ENCODE results near the gene BAIAP2L2. TPM values are rescaled to one million over a fixed set of nuclear protein-coding genes. Genes with fewer than 3 reads are reported as not detected.

The BAIAP2L2 gene
- total and polyA plus RNA-seq, 2 donors (not counting 3 experiments of a cell fraction or from before 2014, with no cell fraction given) = 0.20 to 0.35 TPM

DNA sequence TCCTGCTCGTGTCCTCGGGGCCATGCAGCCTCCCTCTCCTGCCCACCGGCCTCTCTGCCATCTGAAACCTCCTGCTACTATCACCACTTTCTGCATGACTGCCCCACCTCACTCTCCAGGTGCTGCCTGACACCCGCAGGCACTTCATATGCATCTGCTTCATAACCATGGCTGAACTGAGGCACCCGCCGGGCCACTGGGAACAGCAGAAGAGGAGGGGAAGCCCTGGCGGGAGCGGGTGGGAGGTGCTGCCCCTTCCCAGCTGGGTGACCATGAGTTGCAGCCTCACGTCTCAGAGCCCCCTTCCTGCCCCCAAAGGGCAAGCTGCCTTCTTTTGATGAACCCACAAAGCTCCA lies 75.0 kb downstream of the BAIAP2L2 start:
- Histone ChIP-seq H3K4me1 (ENCODE audit: control insufficient read depth, extremely low read depth, insufficient read depth, low read length) (peaks cover 12% of the 10 kb centered on the region), H3K9me1 (replicated peaks; ENCODE audit: control insufficient read depth, extremely low read depth, insufficient read depth, low read length) (no peaks in the 10 kb centered on the region), H4K20me1 (replicated peaks; ENCODE audit: control insufficient read depth, extremely low read depth, insufficient read depth, low read length) (no peaks in the 10 kb centered on the region), H3K4me3 (replicated peaks in 1 of 3; ENCODE audit: insufficient read depth in 1 of 3, low read depth in 1 of 3, low read length in 3 of 3) (no peak overlapping the region), H3K9ac (replicated peaks; ENCODE audit: extremely low read depth, insufficient read depth, low read length) (no peak overlapping the region), H3K27ac (ENCODE audit: insufficient read depth, low read depth, low read length) (no peak overlapping the region), H2AFZ (ENCODE audit: low read depth, low read length) (no peak overlapping the region), H3K27me3 (ENCODE audit: control insufficient read depth in 2 of 2, insufficient read depth in 2 of 2, low read length in 2 of 2) (no peaks in the 10 kb centered on the region), H3K9me3 (replicated peaks; ENCODE audit: control insufficient read depth, insufficient read depth, low read length) (no peaks in the 10 kb centered on the region), H3K36me3 (ENCODE audit: control insufficient read depth in 2 of 2, extremely low read depth in 1 of 2, insufficient read depth in 2 of 2, low read length in 2 of 2) (no peaks in the 10 kb centered on the region), H3K79me2 (ENCODE audit: control insufficient read depth, insufficient read depth, low read length) (no peaks in the 10 kb centered on the region), H3K4me2 (ENCODE audit: insufficient read depth, low read length) (no peak overlapping the region)
- POLR2A ChIA-PET = no interaction called here
- no peak for TF ChIP-seq POLR2AphosphoS5 (IDR thresholded peaks at IDR 0.05; ENCODE audit: insufficient read depth, low read depth, low read length)
- TF ChIP-seq EZH2 (IDR thresholded peaks at IDR 0.05; ENCODE audit: borderline replicate concordance, low read depth, low read length, severe bottlenecking) = no peak
- TF ChIP-seq, protein P1, sequence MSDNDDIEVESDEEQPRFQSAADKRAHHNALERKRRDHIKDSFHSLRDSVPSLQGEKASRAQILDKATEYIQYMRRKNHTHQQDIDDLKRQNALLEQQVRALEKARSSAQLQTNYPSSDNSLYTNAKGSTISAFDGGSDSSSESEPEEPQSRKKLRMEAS (IDR thresholded peaks at IDR 0.05; ENCODE audit: insufficient read depth, insufficient read length) = no peak
- TF ChIP-seq, protein P2, sequence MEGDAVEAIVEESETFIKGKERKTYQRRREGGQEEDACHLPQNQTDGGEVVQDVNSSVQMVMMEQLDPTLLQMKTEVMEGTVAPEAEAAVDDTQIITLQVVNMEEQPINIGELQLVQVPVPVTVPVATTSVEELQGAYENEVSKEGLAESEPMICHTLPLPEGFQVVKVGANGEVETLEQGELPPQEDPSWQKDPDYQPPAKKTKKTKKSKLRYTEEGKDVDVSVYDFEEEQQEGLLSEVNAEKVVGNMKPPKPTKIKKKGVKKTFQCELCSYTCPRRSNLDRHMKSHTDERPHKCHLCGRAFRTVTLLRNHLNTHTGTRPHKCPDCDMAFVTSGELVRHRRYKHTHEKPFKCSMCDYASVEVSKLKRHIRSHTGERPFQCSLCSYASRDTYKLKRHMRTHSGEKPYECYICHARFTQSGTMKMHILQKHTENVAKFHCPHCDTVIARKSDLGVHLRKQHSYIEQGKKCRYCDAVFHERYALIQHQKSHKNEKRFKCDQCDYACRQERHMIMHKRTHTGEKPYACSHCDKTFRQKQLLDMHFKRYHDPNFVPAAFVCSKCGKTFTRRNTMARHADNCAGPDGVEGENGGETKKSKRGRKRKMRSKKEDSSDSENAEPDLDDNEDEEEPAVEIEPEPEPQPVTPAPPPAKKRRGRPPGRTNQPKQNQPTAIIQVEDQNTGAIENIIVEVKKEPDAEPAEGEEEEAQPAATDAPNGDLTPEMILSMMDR (IDR thresholded peaks at IDR 0.05; ENCODE audit: extremely low read depth in 1 of 2, insufficient read depth in 1 of 2, low read depth in 1 of 2, low read length in 2 of 2) = no peak
- no peak for TF ChIP-seq GATA2 (IDR thresholded peaks at IDR 0.05; ENCODE audit: insufficient read depth, insufficient read length, low read depth, low read length)
- TF ChIP-seq MYC (IDR thresholded peaks at IDR 0.05; ENCODE audit: low read depth, low read length) = no peak
- no peak for TF ChIP-seq POLR2A (IDR thresholded peaks at IDR 0.05; ENCODE audit: low read depth, low read length)
- TF ChIP-seq FOS (IDR thresholded peaks at IDR 0.05; ENCODE audit: borderline replicate concordance, insufficient read depth, low read length) = no peak
- TF ChIP-seq JUN (IDR thresholded peaks at IDR 0.05; ENCODE audit: borderline replicate concordance, insufficient read depth, insufficient read length, low read depth) = no peak
- DNase-seq (ENCODE audit: low read depth, low spot score) (no peak), FAIRE-seq (no peak)
- CTCF ChIA-PET = no interaction called here
- BruUV-seq (replicated peaks) = no TSS peak
- dilution Hi-C loops (cut with MboI; ENCODE audit: extremely low pct_ligation_motif_present, low sequenced_read_pairs) = no loop called here
- intact Hi-C loops (cut with micrococcal nuclease) = no loop called here

Other genes starting within 250 kb of the BAIAP2L2 start
- gene MICALL1, start 204.4 kb downstream of the BAIAP2L2 start, total RNA-seq = 65.2 and 66.9 TPM in 2 replicates
- 23.9 and 30.5 TPM in 2 replicates for gene MICALL1, start 204.4 kb downstream of the BAIAP2L2 start, polyA plus RNA-seq
- 0.44 and 0.46 TPM in 2 replicates for gene C22orf23, start 157.1 kb downstream of the BAIAP2L2 start, total RNA-seq
- 0.23 and 0.43 TPM in 2 replicates for gene C22orf23, start 157.1 kb downstream of the BAIAP2L2 start, polyA plus RNA-seq
- gene POLR2F, start 157.0 kb downstream of the BAIAP2L2 start, total RNA-seq = 98.3 and 106 TPM in 2 replicates
- gene POLR2F, start 157.0 kb downstream of the BAIAP2L2 start, polyA plus RNA-seq = 112 and 133 TPM in 2 replicates
- gene SOX10, start 126.1 kb downstream of the BAIAP2L2 start, total RNA-seq = not detected in 2 replicates
- gene SOX10, start 126.1 kb downstream of the BAIAP2L2 start, polyA plus RNA-seq = not detected in 2 replicates
- 18.0 and 18.5 TPM in 2 replicates for gene PICK1, start 53.3 kb downstream of the BAIAP2L2 start, total RNA-seq
- gene PICK1, start 53.3 kb downstream of the BAIAP2L2 start, polyA plus RNA-seq = 18.8 and 20.8 TPM in 2 replicates
- gene SLC16A8, start 26.5 kb downstream of the BAIAP2L2 start, total RNA-seq = not detected in 2 replicates
- gene SLC16A8, start 26.5 kb downstream of the BAIAP2L2 start, polyA plus RNA-seq = 0.06 and 0.14 TPM in 2 replicates
- 10.3 and 11.1 TPM in 2 replicates for gene PLA2G6, start 71.1 kb upstream of the BAIAP2L2 start, total RNA-seq
- gene PLA2G6, start 71.1 kb upstream of the BAIAP2L2 start, polyA plus RNA-seq = 6.6 and 9.9 TPM in 2 replicates
- 59.5 and 61.2 TPM in 2 replicates for gene MAFF, start 91.3 kb upstream of the BAIAP2L2 start, total RNA-seq
- gene MAFF, start 91.3 kb upstream of the BAIAP2L2 start, polyA plus RNA-seq = 29.0 and 30.5 TPM in 2 replicates
- 96.6 and 99.8 TPM in 2 replicates for gene TMEM184B, start 162.3 kb upstream of the BAIAP2L2 start, total RNA-seq
- 72.5 and 88.8 TPM in 2 replicates for gene TMEM184B, start 162.3 kb upstream of the BAIAP2L2 start, polyA plus RNA-seq
- gene CSNK1E, start 206.7 kb upstream of the BAIAP2L2 start, total RNA-seq = 261 and 262 TPM in 2 replicates
- 259 and 277 TPM in 2 replicates for gene CSNK1E, start 206.7 kb upstream of the BAIAP2L2 start, polyA plus RNA-seq